Measurements from ENCODE around the gene ZC2HC1B.

DNA sequence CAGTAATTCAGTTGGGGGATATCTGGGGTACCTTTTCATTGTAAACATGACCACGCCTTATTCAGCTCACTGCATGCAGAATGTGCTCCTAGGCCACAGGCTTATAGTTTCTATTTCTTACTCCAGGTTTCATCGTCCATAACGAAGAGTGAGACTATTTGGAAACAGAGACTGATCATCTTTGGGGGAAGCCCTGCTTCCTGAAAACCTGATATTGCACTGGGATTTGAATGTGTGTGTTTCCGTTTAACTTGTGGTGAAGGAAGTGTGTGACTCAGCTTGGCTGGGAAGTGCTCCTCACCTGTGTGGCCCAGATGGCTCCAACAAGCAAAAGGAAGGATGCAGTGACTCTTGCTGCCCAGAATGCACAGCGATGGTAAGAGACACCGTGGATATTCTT is 40.7 kb upstream of the ZC2HC1B start:
- TF ChIP-seq, protein P1, sequence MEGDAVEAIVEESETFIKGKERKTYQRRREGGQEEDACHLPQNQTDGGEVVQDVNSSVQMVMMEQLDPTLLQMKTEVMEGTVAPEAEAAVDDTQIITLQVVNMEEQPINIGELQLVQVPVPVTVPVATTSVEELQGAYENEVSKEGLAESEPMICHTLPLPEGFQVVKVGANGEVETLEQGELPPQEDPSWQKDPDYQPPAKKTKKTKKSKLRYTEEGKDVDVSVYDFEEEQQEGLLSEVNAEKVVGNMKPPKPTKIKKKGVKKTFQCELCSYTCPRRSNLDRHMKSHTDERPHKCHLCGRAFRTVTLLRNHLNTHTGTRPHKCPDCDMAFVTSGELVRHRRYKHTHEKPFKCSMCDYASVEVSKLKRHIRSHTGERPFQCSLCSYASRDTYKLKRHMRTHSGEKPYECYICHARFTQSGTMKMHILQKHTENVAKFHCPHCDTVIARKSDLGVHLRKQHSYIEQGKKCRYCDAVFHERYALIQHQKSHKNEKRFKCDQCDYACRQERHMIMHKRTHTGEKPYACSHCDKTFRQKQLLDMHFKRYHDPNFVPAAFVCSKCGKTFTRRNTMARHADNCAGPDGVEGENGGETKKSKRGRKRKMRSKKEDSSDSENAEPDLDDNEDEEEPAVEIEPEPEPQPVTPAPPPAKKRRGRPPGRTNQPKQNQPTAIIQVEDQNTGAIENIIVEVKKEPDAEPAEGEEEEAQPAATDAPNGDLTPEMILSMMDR (conservative IDR thresholded peaks at IDR 0.05 in 1 of 2, IDR thresholded peaks at IDR 0.05 in 1 of 2; ENCODE audit: extremely low read depth in 1 of 2, insufficient read depth in 1 of 2, low read depth in 1 of 2, low read length in 2 of 2): no peak
- TF ChIP-seq EZH2 (IDR thresholded peaks at IDR 0.05; ENCODE audit: borderline replicate concordance, low read length): no peak
